UCSD-AML1 (cell line): ENCODE data around the gene GPX1.

ENCODE experiments used
- DNase-seq: peaks from one replicate; lab custom pipeline; 2025; ENCODE audit not compliant: unreplicated experiment; lab: John Stamatoyannopoulos, UW

The GPX1 gene

GRCh38 chr3:49313896-49314688 lies 44.1 kb downstream of the GPX1 start:
- DNase-seq, result no peak

- no peak for DNase-seq
Observed at GRCh38 chr3:49311283-49311682, 46.9 kb downstream of the GPX1 start.

- DNase-seq, result no peak
Observed at GRCh38 chr3:49310677-49311076, 47.5 kb downstream of the GPX1 start.
